ENCODE data around the gene CYP3A4. TPM values are rescaled to one million over a fixed set of nuclear protein-coding genes. Genes with fewer than 3 reads are reported as not detected.
"Not testable (repeated sequence)": the region's sequence is repeated elsewhere in the genome, so short reads cannot be mapped to it uniquely, and the experiment has no call there.

CYP3A4 gene
- total RNA-seq, 2 donors from 2014 or later, result not detected

- H3K4me1 Mint-ChIP-seq, result peaks cover 5% of the 10 kb centered on the region
- ATAC-seq (no peak), DNase-seq (no peak)
- H3K36me3 Mint-ChIP-seq (ENCODE audit: low read depth), result peaks cover 6% of the 10 kb centered on the region
- no peaks in the 10 kb centered on the region for H3K9me3 ChIP-seq (ENCODE audit: control insufficient read depth, low read length, poor library complexity, severe bottlenecking)
- no peak overlapping the region for H3K27ac Mint-ChIP-seq
- peaks cover 31% of the 10 kb centered on the region for H3K27me3 Mint-ChIP-seq
- no peak overlapping the region for H3K4me3 Mint-ChIP-seq
These were observed 19.5 kb downstream of the CYP3A4 start for GRCh38 chr7:99764478-99764877.

GRCh38 chr7:99762680-99763327, 21.2 kb downstream of the CYP3A4 start:
- Mint-ChIP-seq H3K4me1 (peaks cover 5% of the 10 kb centered on the region), H3K36me3 (ENCODE audit: low read depth) (peaks cover 6% of the 10 kb centered on the region), H3K27me3 (peaks cover 15% of the 10 kb centered on the region), H3K27ac (no peak overlapping the region), H3K4me3 (no peak overlapping the region)
- ATAC-seq, result no peak
- DNase-seq, result no peak
- no peaks in the 10 kb centered on the region for H3K9me3 ChIP-seq (ENCODE audit: control insufficient read depth, low read length, poor library complexity, severe bottlenecking)

- Mint-ChIP-seq H3K36me3 (ENCODE audit: low read depth) (peaks cover 4% of the 10 kb centered on the region), H3K27ac (no peak overlapping the region), H3K4me3 (no peak overlapping the region), H3K4me1 (peaks cover 3% of the 10 kb centered on the region), H3K27me3 (peaks cover 33% of the 10 kb centered on the region)
- no peaks in the 10 kb centered on the region for H3K9me3 ChIP-seq (ENCODE audit: control insufficient read depth, low read length, poor library complexity, severe bottlenecking)
- DNase-seq (no peak), ATAC-seq (no peak)
These were observed 28.9 kb downstream of the CYP3A4 start for GRCh38 chr7:99755085-99755484.

GRCh38 chr7:99752356-99752755, 31.6 kb downstream of the CYP3A4 start:
- Mint-ChIP-seq H3K4me1 (peaks cover 3% of the 10 kb centered on the region), H3K36me3 (ENCODE audit: low read depth) (peaks cover 4% of the 10 kb centered on the region), H3K27me3 (peaks cover 41% of the 10 kb centered on the region), H3K27ac (no peak overlapping the region), H3K4me3 (no peak overlapping the region)
- ATAC-seq, result no peak
- DNase-seq, result no peak
- H3K9me3 ChIP-seq (ENCODE audit: control insufficient read depth, low read length, poor library complexity, severe bottlenecking), result no peaks in the 10 kb centered on the region

GRCh38 chr7:99751322-99752052, 32.5 kb downstream of the CYP3A4 start:
- not testable (repeated sequence) for H3K4me1 Mint-ChIP-seq; H3K27ac Mint-ChIP-seq; DNase-seq; H3K36me3 Mint-ChIP-seq (ENCODE audit: low read depth); H3K4me3 Mint-ChIP-seq; ATAC-seq; H3K9me3 ChIP-seq (ENCODE audit: control insufficient read depth, low read length, poor library complexity, severe bottlenecking)
- H3K27me3 Mint-ChIP-seq, result peaks cover 37% of the 10 kb centered on the region

- H3K4me1 Mint-ChIP-seq, result peaks cover 3% of the 10 kb centered on the region
- H3K27me3 Mint-ChIP-seq, result peaks cover 31% of the 10 kb centered on the region
- H3K36me3 Mint-ChIP-seq (ENCODE audit: low read depth), result peaks cover 8% of the 10 kb centered on the region
- ATAC-seq, result no peak
- H3K9me3 ChIP-seq (ENCODE audit: control insufficient read depth, low read length, poor library complexity, severe bottlenecking), result no peaks in the 10 kb centered on the region
- no peak overlapping the region for H3K27ac Mint-ChIP-seq
- no peak for DNase-seq
- no peak overlapping the region for H3K4me3 Mint-ChIP-seq
These were observed 35.0 kb downstream of the CYP3A4 start for GRCh38 chr7:99748846-99749579.

- not testable (repeated sequence) for H3K27ac Mint-ChIP-seq; H3K4me3 Mint-ChIP-seq; H3K4me1 Mint-ChIP-seq; H3K9me3 ChIP-seq (ENCODE audit: control insufficient read depth, low read length, poor library complexity, severe bottlenecking); DNase-seq; H3K36me3 Mint-ChIP-seq (ENCODE audit: low read depth); ATAC-seq
- H3K27me3 Mint-ChIP-seq, result peaks cover 21% of the 10 kb centered on the region
These were observed 37.1 kb downstream of the CYP3A4 start for GRCh38 chr7:99746915-99747314.

- Mint-ChIP-seq H3K27me3 (peaks cover 16% of the 10 kb centered on the region), H3K36me3 (ENCODE audit: low read depth) (peaks cover 11% of the 10 kb centered on the region)
- H3K9me3 ChIP-seq (ENCODE audit: control insufficient read depth, low read length, poor library complexity, severe bottlenecking); DNase-seq; H3K4me1 Mint-ChIP-seq; H3K27ac Mint-ChIP-seq; H3K4me3 Mint-ChIP-seq; ATAC-seq: not testable (repeated sequence)
These were observed 38.6 kb downstream of the CYP3A4 start for GRCh38 chr7:99745395-99745794.

GRCh38 chr7:99742737-99743394, 41.1 kb downstream of the CYP3A4 start:
- Mint-ChIP-seq H3K27me3 (peaks cover 6% of the 10 kb centered on the region), H3K4me1 (peaks cover 4% of the 10 kb centered on the region), H3K27ac (no peak overlapping the region), H3K36me3 (ENCODE audit: low read depth) (peaks cover 11% of the 10 kb centered on the region), H3K4me3 (no peak overlapping the region)
- ATAC-seq, result no peak
- DNase-seq, result no peak
- no peaks in the 10 kb centered on the region for H3K9me3 ChIP-seq (ENCODE audit: control insufficient read depth, low read length, poor library complexity, severe bottlenecking)

- Mint-ChIP-seq H3K4me3 (no peak overlapping the region), H3K27me3 (peaks cover 6% of the 10 kb centered on the region), H3K27ac (no peak overlapping the region), H3K4me1 (peaks cover 6% of the 10 kb centered on the region), H3K36me3 (ENCODE audit: low read depth) (peaks cover 16% of the 10 kb centered on the region)
- ATAC-seq (no peak), DNase-seq (no peak)
- H3K9me3 ChIP-seq (ENCODE audit: control insufficient read depth, low read length, poor library complexity, severe bottlenecking), result no peaks in the 10 kb centered on the region
These were observed 42.6 kb downstream of the CYP3A4 start for GRCh38 chr7:99741441-99741795.

GRCh38 chr7:99740573-99741440, 43.2 kb downstream of the CYP3A4 start:
- Mint-ChIP-seq H3K27ac (no peak overlapping the region), H3K27me3 (peaks cover 6% of the 10 kb centered on the region), H3K4me1 (peaks cover 6% of the 10 kb centered on the region), H3K4me3 (no peak overlapping the region), H3K36me3 (ENCODE audit: low read depth) (peaks cover 16% of the 10 kb centered on the region)
- DNase-seq (no peak), ATAC-seq (no peak)
- no peaks in the 10 kb centered on the region for H3K9me3 ChIP-seq (ENCODE audit: control insufficient read depth, low read length, poor library complexity, severe bottlenecking)

GRCh38 chr7:99739699-99740572, 44.0 kb downstream of the CYP3A4 start:
- H3K27me3 Mint-ChIP-seq, result peaks cover 6% of the 10 kb centered on the region
- no peak for DNase-seq
- no peaks in the 10 kb centered on the region for H3K9me3 ChIP-seq (ENCODE audit: control insufficient read depth, low read length, poor library complexity, severe bottlenecking)
- H3K4me3 Mint-ChIP-seq, result no peak overlapping the region
- ATAC-seq, result no peak
- no peak overlapping the region for H3K27ac Mint-ChIP-seq
- H3K4me1 Mint-ChIP-seq, result peaks cover 6% of the 10 kb centered on the region
- H3K36me3 Mint-ChIP-seq (ENCODE audit: low read depth), result peaks cover 16% of the 10 kb centered on the region
